GM21447 (cell line): Measurements from ENCODE around the gene TASP1.

ENCODE experiments used
- ATAC-seq: cut with Tn5 transposase; IDR thresholded peaks from one replicate; pipeline ENCODE4 v1.9.1; 2021; ENCODE audit not compliant: unreplicated experiment

The TASP1 gene

GRCh38 chr20:13447385-13448180 is 191.1 kb downstream of the TASP1 start:
- no peak for ATAC-seq

- no peak for ATAC-seq
These were observed 195.0 kb downstream of the TASP1 start for GRCh38 chr20:13443690-13444089.

GRCh38 chr20:13442986-13443385 is 195.7 kb downstream of the TASP1 start:
- ATAC-seq = no peak

- ATAC-seq = no peak
These were observed 197.3 kb downstream of the TASP1 start for GRCh38 chr20:13441388-13441787.

- no peak for ATAC-seq
These were observed 202.2 kb downstream of the TASP1 start for GRCh38 chr20:13436530-13436929.

- ATAC-seq = no peak
These were observed 206.6 kb downstream of the TASP1 start for GRCh38 chr20:13432126-13432525.

- ATAC-seq = peak; percentile 89
These were observed 208.3 kb downstream of the TASP1 start for GRCh38 chr20:13430346-13431002.

- no peak for ATAC-seq
These were observed 210.0 kb downstream of the TASP1 start for GRCh38 chr20:13428684-13429083.

GRCh38 chr20:13426870-13427269 is 211.9 kb downstream of the TASP1 start:
- no peak for ATAC-seq

- ATAC-seq = no peak
These were observed 213.2 kb downstream of the TASP1 start for GRCh38 chr20:13425381-13426135.

GRCh38 chr20:13424174-13424833 is 214.4 kb downstream of the TASP1 start:
- ATAC-seq = no peak

GRCh38 chr20:13423472-13424173 is 215.1 kb downstream of the TASP1 start:
- ATAC-seq = no peak

GRCh38 chr20:13422637-13423036 is 216.1 kb downstream of the TASP1 start:
- ATAC-seq = no peak

- ATAC-seq = no peak
These were observed 218.1 kb downstream of the TASP1 start for GRCh38 chr20:13420625-13421024.

GRCh38 chr20:13419477-13419876 is 219.3 kb downstream of the TASP1 start:
- ATAC-seq = no peak

GRCh38 chr20:13418263-13419229 is 220.2 kb downstream of the TASP1 start:
- ATAC-seq = no peak

GRCh38 chr20:13416531-13416930 is 222.2 kb downstream of the TASP1 start:
- no peak for ATAC-seq

GRCh38 chr20:13412806-13413445 is 225.8 kb downstream of the TASP1 start:
- ATAC-seq = no peak

- ATAC-seq = no peak
These were observed 234.4 kb downstream of the TASP1 start for GRCh38 chr20:13404293-13404692.
